ENCODE measurements around the gene SWAP70. TPM values are rescaled to one million over a fixed set of nuclear protein-coding genes. Genes with fewer than 3 reads are reported as not detected.

The SWAP70 gene
- total and polyA plus RNA-seq, 10 of the 15 experiments (the other 5 are each of a cell fraction or from before 2014, with no cell fraction given) = 20.6 to 62.4 (median 41.7) TPM

DNA sequence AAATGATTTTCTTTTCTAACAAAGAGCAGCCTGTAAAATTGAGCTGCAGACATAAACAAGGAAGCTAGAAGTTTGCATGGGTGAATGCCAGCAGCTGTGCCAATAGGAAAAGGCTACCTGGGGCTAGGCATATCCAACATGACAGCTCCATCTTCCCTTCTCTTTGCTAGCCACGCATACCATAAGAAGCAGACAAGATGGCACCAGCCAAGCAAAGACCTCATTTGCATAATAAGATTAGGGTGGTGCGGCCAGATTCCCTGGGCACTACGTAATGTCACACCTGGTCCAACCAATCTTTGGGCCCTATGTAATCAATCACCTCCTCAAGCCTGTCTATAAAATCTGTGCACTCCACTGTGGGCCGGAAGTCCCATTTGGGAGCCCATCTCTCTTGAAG is 108.3 kb downstream of the SWAP70 start:
- in situ Hi-C loops (cut with MboI) (no loop called here), intact Hi-C loops (cut with micrococcal nuclease; ENCODE audit: unreplicated experiment) (no loop called here)
- no peak overlapping the region for H3K9ac ChIP-seq (ENCODE audit: control insufficient read depth, insufficient read depth, low read length)
- H3K4me1 ChIP-seq (ENCODE audit: control insufficient read depth, insufficient read depth, low read length) = no peaks in the 10 kb centered on the region
- no peaks in the 10 kb centered on the region for H3K9me3 ChIP-seq (replicated peaks; ENCODE audit: control insufficient read depth, insufficient read depth, low read length)
- no peak overlapping the region for H3K27ac ChIP-seq (ENCODE audit: control insufficient read depth, insufficient read depth)
- no peaks in the 10 kb centered on the region for H3K79me2 ChIP-seq (ENCODE audit: control insufficient read depth, insufficient read depth, low read length)
- 89% methylated on average over 4 of the region's 4 CpGs for WGBS (ENCODE audit: insufficient coverage, insufficient replicate concordance, low lambda C conversion rate, missing lambda C conversion rate)
- ChIA-PET POLR2A (no interaction called here), RAD21 (ENCODE audit: unreplicated experiment) (no interaction called here), CTCF (no interaction called here), SMC1A (ENCODE audit: uncharacterized antibody, unreplicated experiment) (no interaction called here)
- H2AFZ ChIP-seq (ENCODE audit: control insufficient read depth, low read depth, low read length) = no peak overlapping the region
- ATAC-seq (no peak), FAIRE-seq (no peak), DNase-seq (ENCODE audit: low read depth, low spot score) (no peak)
- no peaks in the 10 kb centered on the region for H3K27me3 ChIP-seq (replicated peaks in 1 of 2; ENCODE audit: control insufficient read depth in 2 of 2, insufficient read depth in 2 of 2, low read length in 1 of 2)
- no peaks in the 10 kb centered on the region for H4K20me1 ChIP-seq (ENCODE audit: control insufficient read depth, insufficient read depth)
- no peak overlapping the region for H3K4me2 ChIP-seq (ENCODE audit: control insufficient read depth, insufficient read depth)
- no peak for TF ChIP-seq SUPT20H (IDR thresholded peaks at IDR 0.05; ENCODE audit: borderline replicate concordance, control insufficient read depth, low read depth, low read length)
- TF ChIP-seq, protein P1, sequence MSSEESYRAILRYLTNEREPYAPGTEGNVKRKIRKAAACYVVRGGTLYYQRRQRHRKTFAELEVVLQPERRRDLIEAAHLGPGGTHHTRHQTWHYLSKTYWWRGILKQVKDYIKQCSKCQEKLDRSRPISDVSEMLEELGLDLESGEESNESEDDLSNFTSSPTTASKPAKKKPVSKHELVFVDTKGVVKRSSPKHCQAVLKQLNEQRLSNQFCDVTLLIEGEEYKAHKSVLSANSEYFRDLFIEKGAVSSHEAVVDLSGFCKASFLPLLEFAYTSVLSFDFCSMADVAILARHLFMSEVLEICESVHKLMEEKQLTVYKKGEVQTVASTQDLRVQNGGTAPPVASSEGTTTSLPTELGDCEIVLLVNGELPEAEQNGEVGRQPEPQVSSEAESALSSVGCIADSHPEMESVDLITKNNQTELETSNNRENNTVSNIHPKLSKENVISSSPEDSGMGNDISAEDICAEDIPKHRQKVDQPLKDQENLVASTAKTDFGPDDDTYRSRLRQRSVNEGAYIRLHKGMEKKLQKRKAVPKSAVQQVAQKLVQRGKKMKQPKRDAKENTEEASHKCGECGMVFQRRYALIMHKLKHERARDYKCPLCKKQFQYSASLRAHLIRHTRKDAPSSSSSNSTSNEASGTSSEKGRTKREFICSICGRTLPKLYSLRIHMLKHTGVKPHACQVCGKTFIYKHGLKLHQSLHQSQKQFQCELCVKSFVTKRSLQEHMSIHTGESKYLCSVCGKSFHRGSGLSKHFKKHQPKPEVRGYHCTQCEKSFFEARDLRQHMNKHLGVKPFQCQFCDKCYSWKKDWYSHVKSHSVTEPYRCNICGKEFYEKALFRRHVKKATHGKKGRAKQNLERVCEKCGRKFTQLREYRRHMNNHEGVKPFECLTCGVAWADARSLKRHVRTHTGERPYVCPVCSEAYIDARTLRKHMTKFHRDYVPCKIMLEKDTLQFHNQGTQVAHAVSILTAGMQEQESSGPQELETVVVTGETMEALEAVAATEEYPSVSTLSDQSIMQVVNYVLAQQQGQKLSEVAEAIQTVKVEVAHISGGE (CRISPR knock-in tag; IDR thresholded peaks at IDR 0.05) = no peak
- no peak for TF ChIP-seq NR2C2 (IDR thresholded peaks at IDR 0.05; ENCODE audit: borderline replicate concordance, control insufficient read depth, insufficient read length, low read depth)
- TF ChIP-seq HCFC1 (IDR thresholded peaks at IDR 0.05; ENCODE audit: low read length) = no peak
- TF ChIP-seq ESRRA (IDR thresholded peaks at IDR 0.05; ENCODE audit: low read length) = no peak
- TF ChIP-seq TAF1 (IDR thresholded peaks at IDR 0.05; ENCODE audit: borderline replicate concordance, low read depth, low read length) = no peak
- no TSS peak for BruUV-seq (replicated peaks)
- H3K36me3 ChIP-seq (ENCODE audit: control insufficient read depth in 2 of 2, insufficient read depth in 2 of 2, low read length in 1 of 2) = no peaks in the 10 kb centered on the region
- no peak overlapping the region for H3K4me3 ChIP-seq

Measured in GM12878 (cell line).